Endothelial cell of umbilical vein (primary cell): ENCODE results near the gene YARS1.

ENCODE experiments used
- CTCF ChIP-seq, 2 donors: IDR thresholded peaks; 1 replicate in 1 of 2; 2 replicates in 1 of 2; pipeline ENCODE4 v1.5.1; 2011; ENCODE audit warnings: low read length in 2 of 2, mild to moderate bottlenecking in 2 of 2, moderate library complexity in 2 of 2, control low read depth in 1 of 2, inconsistent platforms in 1 of 2, low read depth in 1 of 2; ENCODE audit not compliant: insufficient read depth in 1 of 2; ENCODE audit errors: extremely low read depth in 1 of 2
- POLR2A ChIP-seq: IDR thresholded peaks from 2 replicates; pipeline ENCODE4 v1.6.1; 2012; ENCODE audit warnings: low read depth, mild to moderate bottlenecking, control low read depth, low read length

GRCh38 chr1:32733582-32734321 is 83.4 kb downstream of the YARS1 start:
- no peak for TF ChIP-seq CTCF (IDR thresholded peaks at IDR 0.05; ENCODE audit: extremely low read depth in 1 of 2, insufficient read depth in 1 of 2, low read depth in 1 of 2, low read length in 2 of 2)
- no peak for TF ChIP-seq POLR2A
